HCT116 (cell line): Measurements from ENCODE around the gene LARP1. TPM values are rescaled to one million over a fixed set of nuclear protein-coding genes. Genes with fewer than 3 reads are reported as not detected.
A peak's percentile ranks its signal among the peaks of the same experiment; 100 is the strongest.

ENCODE experiments used
- ATAC-seq: fragments of 200-7000 bp; cut with Tn5 transposase; 2 replicates; pipeline ENCODE4 v1.9.1; 2020; ENCODE audit warnings: mild to moderate bottlenecking, moderate library complexity
- BruUV-seq: library from RNA; stranded (reverse); fragments of 400-500 nt; replicated peaks from 2 replicates; lab custom pipeline; 2021; lab: Mats Ljungman, UMichigan
- CTCF ChIA-PET: fragments of 300-600 bp; sonication (Branson Sonifier 250); formaldehyde crosslinking; loops from one replicate; lab custom pipeline; 2021; ENCODE audit warnings: antibody characterized with exemption; lab: Charles Lee
- POLR2A ChIA-PET: fragments of 300-600, 350-600 bp; sonication (Branson Sonifier 250); formaldehyde crosslinking; loops from one replicate; lab custom pipeline; 2021; ENCODE audit warnings: antibody characterized with exemption; lab: Charles Lee
- RAD21 ChIA-PET, 2 experiments: fragments of 300-600 bp; sonication (Branson Sonifier 250); formaldehyde crosslinking; loops; one replicate each; lab custom pipeline; 2023; ENCODE audit warnings: low total read pairs in 2 of 2; ENCODE audit not compliant: uncharacterized antibody in 2 of 2, unreplicated experiment in 2 of 2, low non-redundant PET in 1 of 2; lab: Charles Lee
- DNase-seq: peaks from one replicate; pipeline ENCODE4 v3.0.0-alpha.2; 2010; ENCODE audit warnings: low read depth, low spot score
- H2AFZ ChIP-seq: fragments of 200-600 bp; shearing (Covaris generic), sonication (generic); 2 replicates; pipeline ENCODE4 v1.6.1; 2017; ENCODE audit warnings: low read depth, mixed run types, mixed read lengths, antibody characterized with exemption, low read length; ENCODE audit not compliant: poor library complexity, severe bottlenecking
- H3K27ac ChIP-seq: 2 replicates; pipeline ENCODE4 v1.5.1; 2012; ENCODE audit warnings: low read depth, low read length
- H3K27me3 ChIP-seq: fragments of 200-600 bp; sonication (generic); 2 replicates; pipeline ENCODE4 v1.6.1; 2016; ENCODE audit warnings: mixed run types, low read length, mixed read lengths; ENCODE audit not compliant: insufficient read depth
- H3K36me3 ChIP-seq, 2 experiments: fragments of 200-500 bp in 1 of 2; fragments of 200-600 bp in 1 of 2; sonication (Bioruptor generic) in 1 of 2; sonication (generic) in 1 of 2; 2 replicates each; pipeline versions ENCODE4 v1.5.1 to v1.6.1; 2014 to 2016; ENCODE audit warnings: low read length in 2 of 2, inconsistent platforms in 1 of 2, mixed read lengths in 1 of 2, mixed run types in 1 of 2; ENCODE audit not compliant: insufficient read depth in 2 of 2, control insufficient read depth in 1 of 2
- H3K4me1 ChIP-seq, 2 experiments: fragments of 200-600 bp in 1 of 2; sonication (generic) in 1 of 2; 2 replicates each; pipeline versions ENCODE4 v1.5.1 to v1.6.1; 2012 to 2017; ENCODE audit warnings: low read length in 2 of 2, inconsistent platforms in 1 of 2, mild to moderate bottlenecking in 1 of 2, mixed read lengths in 1 of 2, mixed run types in 1 of 2, moderate library complexity in 1 of 2; ENCODE audit not compliant: insufficient read depth in 2 of 2, control insufficient read depth in 1 of 2
- H3K4me2 ChIP-seq: fragments of 200-600 bp; sonication (generic); 2 replicates; pipeline ENCODE4 v1.6.1; 2017; ENCODE audit warnings: mixed run types, low read length, mixed read lengths
- H3K4me3 ChIP-seq, 2 experiments: fragments of 200-600 bp in 1 of 2; sonication (generic) in 1 of 2; replicated peaks in 1 of 2; 2 replicates each; pipeline ENCODE4 v1.5.1; 2011 to 2016; ENCODE audit warnings: low read length in 2 of 2, control low read depth in 1 of 2, low read depth in 1 of 2, mild to moderate bottlenecking in 1 of 2, mixed read lengths in 1 of 2, mixed run types in 1 of 2
- H3K79me2 ChIP-seq: fragments of 200-600 bp; sonication (generic); 2 replicates; pipeline ENCODE4 v1.6.1; 2017; ENCODE audit warnings: mild to moderate bottlenecking, mixed run types, low read length, moderate library complexity, mixed read lengths; ENCODE audit not compliant: insufficient read depth
- H3K9ac ChIP-seq: fragments of 200-600 bp; sonication (generic); 2 replicates; pipeline ENCODE4 v1.6.1; 2016; ENCODE audit warnings: low read length, mixed read lengths
- H3K9me2 ChIP-seq: fragments of 200-600 bp; sonication (generic), shearing (Covaris generic); 2 replicates; pipeline ENCODE4 v1.6.1; 2017; ENCODE audit warnings: mixed run types, mild to moderate bottlenecking, moderate library complexity; ENCODE audit not compliant: insufficient read depth
- H3K9me3 ChIP-seq, 2 experiments: fragments of 200-500 bp in 1 of 2; fragments of 200-600 bp in 1 of 2; sonication (Bioruptor generic) in 1 of 2; sonication (generic) in 1 of 2; 2 replicates each; pipeline ENCODE4 v1.6.1; 2014 to 2017; ENCODE audit warnings: low read length in 2 of 2, mixed read lengths in 2 of 2, inconsistent platforms in 1 of 2, low read depth in 1 of 2, mild to moderate bottlenecking in 1 of 2, mixed run types in 1 of 2, moderate library complexity in 1 of 2; ENCODE audit not compliant: control insufficient read depth in 1 of 2, insufficient read depth in 1 of 2
- H4K20me1 ChIP-seq: fragments of 200-600 bp; sonication (generic), shearing (Covaris generic); 2 replicates; pipeline ENCODE4 v1.6.1; 2017; ENCODE audit warnings: mixed run types, mild to moderate bottlenecking, moderate library complexity; ENCODE audit not compliant: insufficient read depth
- RAD21 ChIP-seq: IDR thresholded peaks from 2 replicates; pipeline ENCODE4 v1.6.1; 2012; ENCODE audit warnings: low read depth, mild to moderate bottlenecking
- intact Hi-C: fragments of 100-400 bp; cut with micrococcal nuclease; formaldehyde crosslinking; loops from 2 replicates; pipeline ENCODE4 v1.10.0; 2022
- total RNA-seq: library from RNA; stranded (reverse); gene quantifications from one replicate; pipeline ENCODE4 v1.2.1, GENCODE V29; 2021; ENCODE audit not compliant: unreplicated experiment
- TF ChIP-seq, protein P1 (sequence below), 3 experiments: fragments of 200-600 bp in 1 of 3; sonication (generic) in 1 of 3; IDR thresholded peaks in 2 of 3; conservative IDR thresholded peaks in 1 of 3; 2 replicates each; pipeline ENCODE4 v1.5.1; 2012 to 2017; ENCODE audit warnings: low read depth in 2 of 3, low read length in 2 of 3, antibody characterized with exemption in 1 of 3, borderline replicate concordance in 1 of 3, control low read depth in 1 of 3, mild to moderate bottlenecking in 1 of 3, mixed read lengths in 1 of 3, mixed run types in 1 of 3, moderate library complexity in 1 of 3; ENCODE audit not compliant: insufficient read depth in 1 of 3
- TF ChIP-seq, protein P2 (sequence below): IDR thresholded peaks from 2 replicates; pipeline ENCODE4 v1.6.1; 2012; ENCODE audit warnings: low read depth

The LARP1 gene
- total RNA-seq, 1 experiment from 2014 or later = 201 TPM

DNA sequence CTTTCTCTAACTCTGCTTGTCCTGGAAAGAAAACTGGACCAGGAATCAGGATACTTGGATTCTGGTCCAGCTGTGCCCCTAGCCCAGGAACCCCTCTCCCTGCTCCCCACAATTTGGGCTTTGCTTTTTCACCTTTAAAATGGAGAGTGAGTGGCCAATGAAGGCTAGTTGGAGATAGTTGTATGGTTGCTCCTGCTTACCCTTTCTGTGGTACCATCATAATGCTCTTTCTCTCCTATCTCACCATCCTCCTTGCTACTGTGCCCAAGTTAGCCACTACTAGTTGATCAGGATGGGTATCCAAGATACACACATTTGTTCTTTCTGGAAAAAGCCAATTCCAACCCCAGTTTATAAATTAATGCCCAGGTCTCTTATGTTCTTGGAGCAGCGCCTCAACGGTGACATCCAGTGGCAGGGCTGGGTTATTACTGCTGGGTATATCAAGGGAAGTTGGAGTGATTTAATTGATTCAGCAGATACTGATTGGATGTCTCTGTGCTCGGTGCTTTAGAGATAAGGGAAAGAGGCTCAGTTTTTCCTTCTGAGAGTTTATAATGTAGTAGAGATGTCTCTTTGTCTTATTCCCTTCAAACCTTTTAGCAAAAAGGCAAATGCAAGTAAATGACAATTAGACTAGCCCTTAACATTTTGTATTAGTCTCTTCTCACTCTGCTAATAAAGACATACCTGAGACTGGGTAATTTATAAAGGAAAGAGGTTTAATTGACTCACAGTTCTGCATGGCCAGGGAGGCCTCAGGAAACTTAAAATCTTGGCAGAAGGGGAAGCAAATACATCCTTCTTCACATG lies 56.7 kb downstream of the LARP1 start:
- Histone ChIP-seq H3K36me3 (peaks cover 47 to 79% of the 10 kb centered on the region in 2 experiments), H3K27me3 (no peaks in the 10 kb centered on the region), H4K20me1 (peaks cover 8% of the 10 kb centered on the region), H3K27ac (no peak overlapping the region), H3K4me2 (no peak overlapping the region), H3K4me3 (no peak overlapping the region), H3K9me3 (no peaks in the 10 kb centered on the region), H3K9me2 (no peaks in the 10 kb centered on the region), H3K9ac (no peak overlapping the region), H3K79me2 (peaks cover 27% of the 10 kb centered on the region; the same call in 1 of the 2 replicates), H3K4me1 (no peaks in the 10 kb centered on the region), H2AFZ (no peak overlapping the region)
- BruUV-seq = no TSS peak
- TF ChIP-seq RAD21 = peak; percentile 83
- TF ChIP-seq, protein P1, sequence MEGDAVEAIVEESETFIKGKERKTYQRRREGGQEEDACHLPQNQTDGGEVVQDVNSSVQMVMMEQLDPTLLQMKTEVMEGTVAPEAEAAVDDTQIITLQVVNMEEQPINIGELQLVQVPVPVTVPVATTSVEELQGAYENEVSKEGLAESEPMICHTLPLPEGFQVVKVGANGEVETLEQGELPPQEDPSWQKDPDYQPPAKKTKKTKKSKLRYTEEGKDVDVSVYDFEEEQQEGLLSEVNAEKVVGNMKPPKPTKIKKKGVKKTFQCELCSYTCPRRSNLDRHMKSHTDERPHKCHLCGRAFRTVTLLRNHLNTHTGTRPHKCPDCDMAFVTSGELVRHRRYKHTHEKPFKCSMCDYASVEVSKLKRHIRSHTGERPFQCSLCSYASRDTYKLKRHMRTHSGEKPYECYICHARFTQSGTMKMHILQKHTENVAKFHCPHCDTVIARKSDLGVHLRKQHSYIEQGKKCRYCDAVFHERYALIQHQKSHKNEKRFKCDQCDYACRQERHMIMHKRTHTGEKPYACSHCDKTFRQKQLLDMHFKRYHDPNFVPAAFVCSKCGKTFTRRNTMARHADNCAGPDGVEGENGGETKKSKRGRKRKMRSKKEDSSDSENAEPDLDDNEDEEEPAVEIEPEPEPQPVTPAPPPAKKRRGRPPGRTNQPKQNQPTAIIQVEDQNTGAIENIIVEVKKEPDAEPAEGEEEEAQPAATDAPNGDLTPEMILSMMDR (IDR thresholded peaks at IDR 0.05 in 2 of 3, conservative IDR thresholded peaks at IDR 0.05 in 1 of 3; ENCODE audit: borderline replicate concordance in 1 of 3, insufficient read depth in 1 of 3, low read depth in 2 of 3, low read length in 2 of 3) = peak; percentile 72 to 95 (median 88); a peak in 5 of 6 replicates
- TF ChIP-seq, protein P2, sequence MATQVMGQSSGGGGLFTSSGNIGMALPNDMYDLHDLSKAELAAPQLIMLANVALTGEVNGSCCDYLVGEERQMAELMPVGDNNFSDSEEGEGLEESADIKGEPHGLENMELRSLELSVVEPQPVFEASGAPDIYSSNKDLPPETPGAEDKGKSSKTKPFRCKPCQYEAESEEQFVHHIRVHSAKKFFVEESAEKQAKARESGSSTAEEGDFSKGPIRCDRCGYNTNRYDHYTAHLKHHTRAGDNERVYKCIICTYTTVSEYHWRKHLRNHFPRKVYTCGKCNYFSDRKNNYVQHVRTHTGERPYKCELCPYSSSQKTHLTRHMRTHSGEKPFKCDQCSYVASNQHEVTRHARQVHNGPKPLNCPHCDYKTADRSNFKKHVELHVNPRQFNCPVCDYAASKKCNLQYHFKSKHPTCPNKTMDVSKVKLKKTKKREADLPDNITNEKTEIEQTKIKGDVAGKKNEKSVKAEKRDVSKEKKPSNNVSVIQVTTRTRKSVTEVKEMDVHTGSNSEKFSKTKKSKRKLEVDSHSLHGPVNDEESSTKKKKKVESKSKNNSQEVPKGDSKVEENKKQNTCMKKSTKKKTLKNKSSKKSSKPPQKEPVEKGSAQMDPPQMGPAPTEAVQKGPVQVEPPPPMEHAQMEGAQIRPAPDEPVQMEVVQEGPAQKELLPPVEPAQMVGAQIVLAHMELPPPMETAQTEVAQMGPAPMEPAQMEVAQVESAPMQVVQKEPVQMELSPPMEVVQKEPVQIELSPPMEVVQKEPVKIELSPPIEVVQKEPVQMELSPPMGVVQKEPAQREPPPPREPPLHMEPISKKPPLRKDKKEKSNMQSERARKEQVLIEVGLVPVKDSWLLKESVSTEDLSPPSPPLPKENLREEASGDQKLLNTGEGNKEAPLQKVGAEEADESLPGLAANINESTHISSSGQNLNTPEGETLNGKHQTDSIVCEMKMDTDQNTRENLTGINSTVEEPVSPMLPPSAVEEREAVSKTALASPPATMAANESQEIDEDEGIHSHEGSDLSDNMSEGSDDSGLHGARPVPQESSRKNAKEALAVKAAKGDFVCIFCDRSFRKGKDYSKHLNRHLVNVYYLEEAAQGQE = no peak
- DNase-seq (peak; percentile 59), ATAC-seq (peak; percentile 90)
- intact Hi-C loops = loop anchor here (1.0 kb wide), 1 partner anchor 162 kb away; no protein-coding TSS in a partner anchor
- RAD21 ChIA-PET = no interaction called here
- CTCF ChIA-PET = no interaction called here
- POLR2A ChIA-PET = no interaction called here
